Tibial nerve (tissue), 4 donors: ENCODE results near the gene TAF10.

Source experiments
- EP300 ChIP-seq, 2 donors: sonication (generic); formaldehyde crosslinking; IDR thresholded peaks; one replicate each; pipeline ENCODE4 v1.6.1; 2017; ENCODE audit warnings: antibody characterized with exemption in 2 of 2, mild to moderate bottlenecking in 1 of 2
- POLR2A ChIP-seq, 2 donors: fragments of 450-650 bp; IDR thresholded peaks; one replicate each; pipeline ENCODE4 v1.6.1; 2017; ENCODE audit warnings: antibody characterized with exemption in 2 of 2, mild to moderate bottlenecking in 2 of 2, moderate library complexity in 2 of 2
- TF ChIP-seq, protein P1 (sequence below), 5 experiments: fragments of 200-600 bp in 3 of 5; fragments of 450-650 bp in 2 of 5; sonication (generic) in 3 of 5; IDR thresholded peaks; one replicate each; pipeline ENCODE4 v1.5.1; 2016 to 2019; ENCODE audit warnings: antibody characterized with exemption in 5 of 5, mild to moderate bottlenecking in 3 of 5, moderate library complexity in 2 of 5

DNA sequence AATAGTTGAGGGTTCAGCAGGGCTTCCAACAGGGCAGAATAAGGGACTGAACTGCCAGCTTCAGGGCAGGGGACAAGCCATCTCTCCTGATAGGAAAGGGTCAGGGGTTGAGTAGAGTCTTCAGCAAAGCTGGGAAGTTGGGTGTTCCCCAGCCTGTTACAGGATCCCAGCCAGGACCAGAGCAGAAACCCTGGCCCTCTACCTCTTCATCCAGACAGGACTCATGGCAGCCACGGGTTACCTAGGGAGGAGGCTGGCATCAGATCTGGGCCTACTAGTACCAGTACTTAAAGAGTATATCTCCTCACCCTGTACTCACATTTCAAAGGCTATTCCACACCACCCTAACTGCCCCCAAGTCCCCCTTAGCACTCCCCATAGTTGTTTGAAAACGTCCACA lies 2.4 kb upstream of the TAF10 start:
- TF ChIP-seq POLR2A (IDR thresholded peaks at IDR 0.05), result no peak
- TF ChIP-seq, protein P1, sequence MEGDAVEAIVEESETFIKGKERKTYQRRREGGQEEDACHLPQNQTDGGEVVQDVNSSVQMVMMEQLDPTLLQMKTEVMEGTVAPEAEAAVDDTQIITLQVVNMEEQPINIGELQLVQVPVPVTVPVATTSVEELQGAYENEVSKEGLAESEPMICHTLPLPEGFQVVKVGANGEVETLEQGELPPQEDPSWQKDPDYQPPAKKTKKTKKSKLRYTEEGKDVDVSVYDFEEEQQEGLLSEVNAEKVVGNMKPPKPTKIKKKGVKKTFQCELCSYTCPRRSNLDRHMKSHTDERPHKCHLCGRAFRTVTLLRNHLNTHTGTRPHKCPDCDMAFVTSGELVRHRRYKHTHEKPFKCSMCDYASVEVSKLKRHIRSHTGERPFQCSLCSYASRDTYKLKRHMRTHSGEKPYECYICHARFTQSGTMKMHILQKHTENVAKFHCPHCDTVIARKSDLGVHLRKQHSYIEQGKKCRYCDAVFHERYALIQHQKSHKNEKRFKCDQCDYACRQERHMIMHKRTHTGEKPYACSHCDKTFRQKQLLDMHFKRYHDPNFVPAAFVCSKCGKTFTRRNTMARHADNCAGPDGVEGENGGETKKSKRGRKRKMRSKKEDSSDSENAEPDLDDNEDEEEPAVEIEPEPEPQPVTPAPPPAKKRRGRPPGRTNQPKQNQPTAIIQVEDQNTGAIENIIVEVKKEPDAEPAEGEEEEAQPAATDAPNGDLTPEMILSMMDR (IDR thresholded peaks at IDR 0.05), result no peak
- TF ChIP-seq EP300 (IDR thresholded peaks at IDR 0.05), result no peak
